B cell (primary cell): ENCODE measurements around the gene NUCB2. TPM values are rescaled to one million over a fixed set of nuclear protein-coding genes. Genes with fewer than 3 reads are reported as not detected.

ENCODE experiments used
- ATAC-seq: fragments of 200-7000 bp; cut with Tn5 transposase; one replicate; pipeline ENCODE4 v1.10.0; 2021; ENCODE audit warnings: low read depth, mild to moderate bottlenecking, moderate number of reproducible peaks, moderate library complexity
- CTCF ChIA-PET: fragments of 350-600 bp; sonication (Branson Sonifier 250); formaldehyde crosslinking; loops from one replicate; lab custom pipeline; 2021; ENCODE audit warnings: antibody characterized with exemption, inconsistent platforms; lab: Charles Lee
- POLR2A ChIA-PET: fragments of 350-600 bp; sonication (Branson Sonifier 250); formaldehyde crosslinking; loops from one replicate; lab custom pipeline; 2021; ENCODE audit warnings: antibody characterized with exemption; lab: Charles Lee
- DNase-seq: peaks from one replicate; pipeline ENCODE4 v3.0.0; 2013
- H2AFZ ChIP-seq: 2 replicates; pipeline ENCODE4 v1.6.1; 2012; ENCODE audit warnings: mild to moderate bottlenecking, low read depth, low read length; ENCODE audit not compliant: insufficient read depth, poor library complexity, severe bottlenecking
- H3K27ac ChIP-seq, 2 donors: 1 replicate in 1 of 2; 2 replicates in 1 of 2; pipeline ENCODE4 v1.5.1; 2012 to 2013; ENCODE audit warnings: low read length in 2 of 2, mild to moderate bottlenecking in 2 of 2, moderate library complexity in 1 of 2
- H3K27me3 ChIP-seq, 4 experiments: fragments of 200-600 bp in 1 of 4; sonication (generic) in 1 of 4; replicated peaks in 1 of 4; 1 replicate in 2 of 4; 2 replicates in 2 of 4; pipeline versions ENCODE4 v1.6.1 to v1.7.0; 2013 to 2016; ENCODE audit warnings: low read length in 3 of 4, mild to moderate bottlenecking in 2 of 4, mixed read lengths in 1 of 4, moderate library complexity in 1 of 4; ENCODE audit not compliant: insufficient read depth in 4 of 4, control insufficient read depth in 3 of 4; ENCODE audit errors: control extremely low read depth in 1 of 4
- H3K36me3 ChIP-seq, 2 experiments: replicated peaks in 1 of 2; 1 replicate in 1 of 2; 2 replicates in 1 of 2; pipeline versions ENCODE4 v1.6.1 to v1.7.1; 2013; ENCODE audit warnings: low read length in 1 of 2; ENCODE audit not compliant: insufficient read depth in 2 of 2, control insufficient read depth in 1 of 2; ENCODE audit errors: control extremely low read depth in 1 of 2, extremely low read depth in 1 of 2
- H3K4me1 ChIP-seq, 2 donors: fragments of 200-600 bp in 1 of 2; sonication (generic) in 1 of 2; 1 replicate in 1 of 2; 2 replicates in 1 of 2; pipeline versions ENCODE4 v1.5.1 to v1.6.1; 2013 to 2017; ENCODE audit warnings: low read length in 2 of 2; ENCODE audit not compliant: control insufficient read depth in 2 of 2, insufficient read depth in 2 of 2
- H3K4me2 ChIP-seq: replicated peaks from 2 replicates; pipeline ENCODE3; 2012; ENCODE audit warnings: mild to moderate bottlenecking, low read depth, low read length; ENCODE audit not compliant: poor library complexity, severe bottlenecking
- H3K4me3 ChIP-seq, 5 experiments: fragments of 200-600 bp in 1 of 5; sonication (generic) in 1 of 5; 1 replicate in 3 of 5; 2 replicates in 2 of 5; pipeline versions ENCODE4 v1.5.1 to v1.7.0; 2011 to 2016; ENCODE audit warnings: low read length in 4 of 5, mild to moderate bottlenecking in 4 of 5, low read depth in 2 of 5, control low read depth in 1 of 5, moderate library complexity in 1 of 5; ENCODE audit not compliant: insufficient read depth in 1 of 5; ENCODE audit errors: control extremely low read depth in 1 of 5, extremely low read depth in 1 of 5
- H3K79me2 ChIP-seq: fragments of 200-600 bp; sonication (generic); one replicate; pipeline ENCODE4 v1.6.0; 2016; ENCODE audit warnings: low read length; ENCODE audit not compliant: control insufficient read depth, insufficient read depth
- H3K9ac ChIP-seq: fragments of 200-600 bp; sonication (generic); 2 replicates; pipeline ENCODE4 v1.6.1; 2017; ENCODE audit warnings: mild to moderate bottlenecking, low read length, moderate library complexity
- H3K9me3 ChIP-seq, 3 donors: one replicate each; pipeline versions ENCODE4 v1.6.1 to v1.7.1; 2013; ENCODE audit warnings: low read length in 2 of 3; ENCODE audit not compliant: control insufficient read depth in 2 of 3, insufficient read depth in 1 of 3; ENCODE audit errors: control extremely low read depth in 1 of 3
- H4K20me1 ChIP-seq: 2 replicates; pipeline ENCODE4 v1.6.0; 2012; ENCODE audit warnings: mild to moderate bottlenecking, low read length; ENCODE audit not compliant: insufficient read depth, control insufficient read depth, poor library complexity, severe bottlenecking
- H3K27ac Mint-ChIP-seq: one replicate; pipeline ENCODE4 v1.8.0; 2021; ENCODE audit warnings: mixed read lengths
- H3K27me3 Mint-ChIP-seq: one replicate; pipeline ENCODE4 v1.8.0; 2021; ENCODE audit warnings: mixed read lengths
- H3K4me1 Mint-ChIP-seq: one replicate; pipeline ENCODE4 v1.8.0; 2021; ENCODE audit warnings: mixed read lengths
- H3K4me3 Mint-ChIP-seq: one replicate; pipeline ENCODE4 v1.8.0; 2021; ENCODE audit warnings: mixed read lengths
- H3K9me3 Mint-ChIP-seq: one replicate; pipeline ENCODE4 v1.8.0; 2022; ENCODE audit warnings: mixed read lengths; ENCODE audit not compliant: insufficient read depth
- EZH2 ChIP-seq: IDR thresholded peaks from 2 replicates; pipeline ENCODE4 v1.6.1; 2012; ENCODE audit warnings: borderline replicate concordance, low read depth, mild to moderate bottlenecking, moderate library complexity, low read length; ENCODE audit not compliant: insufficient read depth, poor library complexity, severe bottlenecking
- WGBS: methylation state at CpG from one replicate; pipeline ENCODE4 v1.1.5; 2013; ENCODE audit warnings: missing lambda C conversion rate; ENCODE audit not compliant: insufficient coverage; 5-methylcytosine and 5-hydroxymethylcytosine counted together
- intact Hi-C: fragments of 100-400 bp; cut with micrococcal nuclease; formaldehyde crosslinking; loops from one replicate; pipeline ENCODE4 v1.10.0; 2022
- polyA plus RNA-seq: library from polyadenylated mRNA; depleted of rRNA; stranded (reverse); fragments of >200 nt; gene quantifications from 2 replicates; pipeline ENCODE4 v1.2.3, GENCODE V29; 2012
- total RNA-seq, 2 donors: library from RNA; stranded (reverse); fragments of 120-200 nt in 1 of 2; gene quantifications; 1 replicate in 1 of 2; 2 replicates in 1 of 2; pipeline versions ENCODE4 v1.2.3 to v1.2.4, GENCODE V29; 2013 to 2022
- TF ChIP-seq, protein P1 (sequence below): fragments of 200-600 bp; IDR thresholded peaks from one replicate; pipeline ENCODE4 v1.8.0; 2022; ENCODE audit warnings: antibody characterized with exemption, mild to moderate bottlenecking

The NUCB2 gene
- total and polyA plus RNA-seq, 2 donors (not counting 1 experiment from before 2014, with no cell fraction given): 1.8 to 6.8 TPM

DNA sequence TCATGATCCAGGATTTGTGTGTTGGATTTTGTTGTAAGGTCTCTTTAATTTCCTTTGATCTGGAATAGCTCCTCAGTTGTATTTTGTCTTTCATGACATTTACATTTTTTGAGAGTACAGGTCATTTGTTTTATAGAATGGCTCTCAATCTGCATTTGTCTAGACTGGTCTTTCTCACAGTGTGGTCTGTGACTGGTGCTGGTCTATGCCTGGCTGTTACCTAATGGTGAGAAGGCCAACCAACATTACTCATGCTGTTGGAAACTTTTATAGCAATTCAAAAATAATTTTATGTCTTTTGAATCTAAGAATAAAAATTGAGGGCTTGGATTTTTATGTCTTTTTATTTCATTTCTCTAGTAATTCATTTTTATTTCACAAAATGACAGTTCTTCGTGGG, 71.1 kb downstream of the NUCB2 start:
- H3K9me3 ChIP-seq: peaks cover 0 to 6% (median 0%) of the 10 kb centered on the region in 3 donors
- H3K9me3 Mint-ChIP-seq: no peaks in the 10 kb centered on the region
- no peaks in the 10 kb centered on the region for H4K20me1 ChIP-seq
- peaks cover 20% of the 10 kb centered on the region for H3K27me3 Mint-ChIP-seq
- ChIA-PET POLR2A (interaction anchor here (0.7 kb wide), 1 partner anchor 19 kb away, joined by 3 read pairs; no protein-coding TSS in a partner anchor), CTCF (interaction anchor here (1.6 kb wide), 1 partner anchor 37 kb away, joined by 4 read pairs; no protein-coding TSS in a partner anchor)
- H3K27ac Mint-ChIP-seq: no peak overlapping the region
- intact Hi-C loops: no loop called here
- no peak for DNase-seq
- peaks cover 12% of the 10 kb centered on the region for H3K4me1 Mint-ChIP-seq
- H3K4me2 ChIP-seq: no peak overlapping the region
- H3K36me3 ChIP-seq: no peaks in the 10 kb centered on the region
- peaks cover 11 to 18% of the 10 kb centered on the region in 2 donors for H3K4me1 ChIP-seq
- ATAC-seq: no peak
- no peak overlapping the region for H3K9ac ChIP-seq
- H3K4me3 Mint-ChIP-seq: no peak overlapping the region
- peaks cover 0 to 20% (median 9%) of the 10 kb centered on the region in 4 experiments for H3K27me3 ChIP-seq
- no peak overlapping the region for H2AFZ ChIP-seq
- TF ChIP-seq, protein P1, sequence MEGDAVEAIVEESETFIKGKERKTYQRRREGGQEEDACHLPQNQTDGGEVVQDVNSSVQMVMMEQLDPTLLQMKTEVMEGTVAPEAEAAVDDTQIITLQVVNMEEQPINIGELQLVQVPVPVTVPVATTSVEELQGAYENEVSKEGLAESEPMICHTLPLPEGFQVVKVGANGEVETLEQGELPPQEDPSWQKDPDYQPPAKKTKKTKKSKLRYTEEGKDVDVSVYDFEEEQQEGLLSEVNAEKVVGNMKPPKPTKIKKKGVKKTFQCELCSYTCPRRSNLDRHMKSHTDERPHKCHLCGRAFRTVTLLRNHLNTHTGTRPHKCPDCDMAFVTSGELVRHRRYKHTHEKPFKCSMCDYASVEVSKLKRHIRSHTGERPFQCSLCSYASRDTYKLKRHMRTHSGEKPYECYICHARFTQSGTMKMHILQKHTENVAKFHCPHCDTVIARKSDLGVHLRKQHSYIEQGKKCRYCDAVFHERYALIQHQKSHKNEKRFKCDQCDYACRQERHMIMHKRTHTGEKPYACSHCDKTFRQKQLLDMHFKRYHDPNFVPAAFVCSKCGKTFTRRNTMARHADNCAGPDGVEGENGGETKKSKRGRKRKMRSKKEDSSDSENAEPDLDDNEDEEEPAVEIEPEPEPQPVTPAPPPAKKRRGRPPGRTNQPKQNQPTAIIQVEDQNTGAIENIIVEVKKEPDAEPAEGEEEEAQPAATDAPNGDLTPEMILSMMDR: no peak
- no peak for TF ChIP-seq EZH2
- no CpG with 5 or more reads among the region's 1 CpG for WGBS
- no peak overlapping the region for H3K4me3 ChIP-seq
- no peak overlapping the region for H3K27ac ChIP-seq
- no peaks in the 10 kb centered on the region for H3K79me2 ChIP-seq

DNA sequence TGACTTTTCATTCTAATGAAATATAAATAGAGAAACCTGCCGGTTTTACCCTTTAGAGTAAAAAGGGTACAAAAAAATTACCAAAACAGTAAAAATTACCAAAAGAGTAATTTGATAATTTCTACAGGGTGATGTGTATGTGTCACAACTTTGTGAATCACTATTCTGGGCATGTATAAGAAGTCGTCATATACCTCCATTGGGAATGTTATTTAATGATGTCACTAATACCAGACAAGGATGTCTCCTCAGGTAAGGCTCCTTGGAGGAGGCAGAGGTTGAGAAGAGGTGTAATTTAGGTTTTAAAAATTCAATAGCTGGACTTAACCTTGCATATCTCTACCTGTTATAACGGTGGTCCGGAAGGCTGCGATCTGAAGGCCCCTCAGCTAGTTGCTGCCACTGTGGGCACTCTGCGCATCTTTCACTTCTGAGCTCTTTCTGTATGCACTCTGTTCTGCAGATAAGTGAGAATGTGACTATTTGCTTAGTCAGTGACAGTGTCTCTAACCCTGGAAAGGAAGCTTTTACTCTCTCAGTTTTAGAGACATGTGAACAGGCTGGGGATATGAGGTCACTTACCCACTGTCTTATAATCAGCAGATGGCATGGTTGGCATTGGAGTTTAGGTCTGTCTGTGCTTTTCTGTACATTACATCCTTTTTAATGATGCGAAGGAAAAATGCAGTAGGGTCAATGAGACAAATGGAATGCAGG, 74.1 kb downstream of the NUCB2 start:
- Histone ChIP-seq H3K36me3 (no peaks in the 10 kb centered on the region), H2AFZ (no peak overlapping the region), H3K79me2 (no peaks in the 10 kb centered on the region), H3K4me3 (no peak overlapping the region), H3K4me2 (peak overlapping the region; percentile 99), H3K27ac (no peak overlapping the region), H3K9me3 (peaks cover 0 to 14% (median 1%) of the 10 kb centered on the region in 3 donors), H3K27me3 (peaks cover 0 to 34% (median 21%) of the 10 kb centered on the region in 4 experiments), H3K4me1 (peaks cover 29 to 34% of the 10 kb centered on the region in 2 donors), H4K20me1 (no peaks in the 10 kb centered on the region), H3K9ac (no peak overlapping the region)
- TF ChIP-seq EZH2: no peak
- TF ChIP-seq, protein P1: no peak
- peaks cover 32% of the 10 kb centered on the region for H3K4me1 Mint-ChIP-seq
- peak overlapping the region; percentile 34 for H3K27ac Mint-ChIP-seq
- ATAC-seq: no peak
- WGBS: 100% methylated on average over 4 of the region's 7 CpGs
- peaks cover 37% of the 10 kb centered on the region for H3K27me3 Mint-ChIP-seq
- CTCF ChIA-PET: no interaction called here
- DNase-seq: no peak
- H3K9me3 Mint-ChIP-seq: no peaks in the 10 kb centered on the region
- POLR2A ChIA-PET: no interaction called here
- H3K4me3 Mint-ChIP-seq: peak overlapping the region; percentile 95
- intact Hi-C loops: loop anchor here (5.0 to 10.0 kb wide), 3 partner anchors 118 to 616 kb away; partner anchors contain the start of genes C11orf58 and RPS13
